Neural progenitor cell (in vitro differentiated cells): ENCODE measurements around the gene ZNF200. TPM values are rescaled to one million over a fixed set of nuclear protein-coding genes. Genes with fewer than 3 reads are reported as not detected.
A peak's percentile ranks its signal among the peaks of the same experiment; 100 is the strongest.
"Not testable (repeated sequence)": the region's sequence is repeated elsewhere in the genome, so short reads cannot be mapped to it uniquely, and the experiment has no call there.

Source experiments
- DNase-seq: peaks from one replicate; pipeline ENCODE4 v3.0.0-alpha.2; 2016; ENCODE audit warnings: low spot score
- H2AFZ ChIP-seq: fragments of 200-600 bp; sonication (generic); replicated peaks from 2 replicates; pipeline ENCODE4 v1.6.1; 2016; ENCODE audit warnings: antibody characterized with exemption
- H3F3A ChIP-seq: fragments of 200-600 bp; sonication (generic); 2 replicates; pipeline ENCODE4 v1.6.1; 2016; ENCODE audit warnings: antibody characterized with exemption, low read depth
- H3K27ac ChIP-seq: fragments of 200-600 bp; sonication (generic); 2 replicates; pipeline ENCODE4 v1.5.1; 2016; ENCODE audit warnings: mild to moderate bottlenecking
- H3K27me3 ChIP-seq: fragments of 200-600 bp; sonication (generic); 2 replicates; pipeline ENCODE4 v1.6.1; 2016; ENCODE audit warnings: mild to moderate bottlenecking, moderate library complexity
- H3K36me3 ChIP-seq: fragments of 200-600 bp; sonication (generic); 2 replicates; pipeline ENCODE4 v1.5.1; 2016
- H3K4me1 ChIP-seq: fragments of 200-600 bp; sonication (generic); 2 replicates; pipeline ENCODE4 v1.6.1; 2016; ENCODE audit warnings: mixed run types
- H3K4me2 ChIP-seq: fragments of 200-600 bp; sonication (generic); 2 replicates; pipeline ENCODE4 v1.6.1; 2016
- H3K4me3 ChIP-seq: fragments of 200-600 bp; sonication (generic); 2 replicates; pipeline ENCODE4 v1.5.1; 2016
- H3K79me2 ChIP-seq: fragments of 200-600 bp; sonication (generic); 2 replicates; pipeline ENCODE4 v1.6.1; 2016; ENCODE audit warnings: low read depth
- H3K9ac ChIP-seq: fragments of 200-600 bp; sonication (generic); 2 replicates; pipeline ENCODE4 v1.6.1; 2016
- H3K9me3 ChIP-seq: fragments of 200-600 bp; sonication (generic); 2 replicates; pipeline ENCODE4 v1.5.1; 2016; ENCODE audit warnings: low read depth
- H4K20me1 ChIP-seq: fragments of 200-600 bp; sonication (generic); 2 replicates; pipeline ENCODE4 v1.6.1; 2016; ENCODE audit warnings: low read depth
- H3K27ac Mint-ChIP-seq: 3 replicates; pipeline ENCODE4 v1.8.0; 2021; ENCODE audit warnings: mixed read lengths
- H3K27me3 Mint-ChIP-seq: 2 replicates; pipeline ENCODE4 v1.8.0; 2022; ENCODE audit warnings: low read depth, mild to moderate bottlenecking, inconsistent platforms, moderate library complexity, mixed read lengths; ENCODE audit not compliant: insufficient read depth
- H3K36me3 Mint-ChIP-seq: 3 replicates; pipeline ENCODE4 v1.8.0; 2021; ENCODE audit warnings: mixed read lengths
- H3K4me1 Mint-ChIP-seq: 3 replicates; pipeline ENCODE4 v1.8.0; 2021; ENCODE audit warnings: mixed read lengths
- H3K4me3 Mint-ChIP-seq: 3 replicates; pipeline ENCODE4 v1.8.0; 2021; ENCODE audit warnings: mild to moderate bottlenecking, moderate library complexity, mixed read lengths
- H3K9me3 Mint-ChIP-seq: 3 replicates; pipeline ENCODE4 v1.8.0; 2020; ENCODE audit warnings: mixed read lengths
- EZH2 ChIP-seq: fragments of 200-600 bp; sonication (generic); IDR thresholded peaks from 2 replicates; pipeline ENCODE4 v1.6.1; 2017; ENCODE audit warnings: antibody characterized with exemption, mild to moderate bottlenecking, moderate library complexity
- EZH2phosphoT487 ChIP-seq: fragments of 200-600 bp; sonication (generic); IDR thresholded peaks from 2 replicates; pipeline ENCODE4 v1.6.1; 2017; ENCODE audit warnings: antibody characterized with exemption
- total RNA-seq: library from RNA; depleted of rRNA; stranded (reverse); fragments of >200 nt; gene quantifications from 2 replicates; pipeline ENCODE4 v1.2.3, GENCODE V29; 2015; ENCODE audit warnings: low replicate concordance
- TF ChIP-seq, protein P1 (sequence below): fragments of 200-600 bp; sonication (generic); IDR thresholded peaks from 2 replicates; pipeline ENCODE4 v1.5.1; 2017; ENCODE audit warnings: antibody characterized with exemption, mild to moderate bottlenecking

The ZNF200 gene
- total RNA-seq, 1 donor from 2014 or later = 10.1 TPM

- Mint-ChIP-seq H3K27me3 (peaks cover 6% of the 10 kb centered on the region), H3K4me3 (peak overlapping the region; percentile 24), H3K36me3 (no peaks in the 10 kb centered on the region), H3K27ac (no peak overlapping the region), H3K4me1 (peaks cover 6% of the 10 kb centered on the region), H3K9me3 (peaks cover 5% of the 10 kb centered on the region)
- Histone ChIP-seq H3K4me2 (no peak overlapping the region), H3K79me2 (no peaks in the 10 kb centered on the region), H3K4me1 (no peaks in the 10 kb centered on the region), H3K36me3 (no peaks in the 10 kb centered on the region), H3K9me3 (no peaks in the 10 kb centered on the region), H3K9ac (no peak overlapping the region), H4K20me1 (no peaks in the 10 kb centered on the region), H3K27me3 (peaks cover 24% of the 10 kb centered on the region), H3K27ac (no peak overlapping the region), H2AFZ (no peak overlapping the region), H3K4me3 (no peak overlapping the region), H3F3A (no peaks in the 10 kb centered on the region)
- TF ChIP-seq EZH2 = no peak
- TF ChIP-seq EZH2phosphoT487 = no peak
- TF ChIP-seq, protein P1, sequence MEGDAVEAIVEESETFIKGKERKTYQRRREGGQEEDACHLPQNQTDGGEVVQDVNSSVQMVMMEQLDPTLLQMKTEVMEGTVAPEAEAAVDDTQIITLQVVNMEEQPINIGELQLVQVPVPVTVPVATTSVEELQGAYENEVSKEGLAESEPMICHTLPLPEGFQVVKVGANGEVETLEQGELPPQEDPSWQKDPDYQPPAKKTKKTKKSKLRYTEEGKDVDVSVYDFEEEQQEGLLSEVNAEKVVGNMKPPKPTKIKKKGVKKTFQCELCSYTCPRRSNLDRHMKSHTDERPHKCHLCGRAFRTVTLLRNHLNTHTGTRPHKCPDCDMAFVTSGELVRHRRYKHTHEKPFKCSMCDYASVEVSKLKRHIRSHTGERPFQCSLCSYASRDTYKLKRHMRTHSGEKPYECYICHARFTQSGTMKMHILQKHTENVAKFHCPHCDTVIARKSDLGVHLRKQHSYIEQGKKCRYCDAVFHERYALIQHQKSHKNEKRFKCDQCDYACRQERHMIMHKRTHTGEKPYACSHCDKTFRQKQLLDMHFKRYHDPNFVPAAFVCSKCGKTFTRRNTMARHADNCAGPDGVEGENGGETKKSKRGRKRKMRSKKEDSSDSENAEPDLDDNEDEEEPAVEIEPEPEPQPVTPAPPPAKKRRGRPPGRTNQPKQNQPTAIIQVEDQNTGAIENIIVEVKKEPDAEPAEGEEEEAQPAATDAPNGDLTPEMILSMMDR = no peak
- no peak for DNase-seq
These were observed 40.0 kb upstream of the ZNF200 start for GRCh38 chr16:3274947-3275346.

DNA sequence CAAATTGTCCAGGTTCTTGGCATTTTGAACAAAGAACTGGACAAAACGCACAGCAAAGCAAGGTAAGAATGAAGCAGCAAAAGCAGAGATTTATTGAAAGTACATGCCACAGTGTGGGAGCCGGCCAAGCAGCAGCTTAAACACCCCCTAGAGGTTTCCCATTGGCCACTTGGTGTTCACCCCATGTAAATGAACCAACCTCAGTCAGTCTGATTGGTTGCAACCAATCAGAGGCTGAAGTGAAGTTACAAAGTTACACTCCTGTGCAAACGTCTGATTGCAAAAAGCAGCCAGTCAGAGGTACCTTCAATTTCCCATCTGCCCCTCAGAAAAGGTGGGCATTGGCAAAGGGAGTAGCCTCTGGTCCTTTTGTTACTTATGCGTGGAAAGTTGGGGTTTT, 39.5 kb upstream of the ZNF200 start:
- Histone ChIP-seq H2AFZ (no peak overlapping the region), H3K4me3 (no peak overlapping the region), H3K79me2 (no peaks in the 10 kb centered on the region), H3K27ac (no peak overlapping the region), H3K4me1 (no peaks in the 10 kb centered on the region), H3F3A (no peaks in the 10 kb centered on the region), H3K9me3 (no peaks in the 10 kb centered on the region), H4K20me1 (no peaks in the 10 kb centered on the region), H3K36me3 (no peaks in the 10 kb centered on the region), H3K9ac (no peak overlapping the region), H3K4me2 (no peak overlapping the region), H3K27me3 (peaks cover 24% of the 10 kb centered on the region)
- no peak overlapping the region for H3K27ac Mint-ChIP-seq
- DNase-seq = peak; percentile 7
- H3K4me1 Mint-ChIP-seq = peaks cover 6% of the 10 kb centered on the region
- H3K9me3 Mint-ChIP-seq = peaks cover 5% of the 10 kb centered on the region
- no peaks in the 10 kb centered on the region for H3K36me3 Mint-ChIP-seq
- H3K27me3 Mint-ChIP-seq = peaks cover 6% of the 10 kb centered on the region
- TF ChIP-seq EZH2 (no peak), EZH2phosphoT487 (no peak)
- TF ChIP-seq, protein P1 = no peak
- no peak overlapping the region for H3K4me3 Mint-ChIP-seq

DNA sequence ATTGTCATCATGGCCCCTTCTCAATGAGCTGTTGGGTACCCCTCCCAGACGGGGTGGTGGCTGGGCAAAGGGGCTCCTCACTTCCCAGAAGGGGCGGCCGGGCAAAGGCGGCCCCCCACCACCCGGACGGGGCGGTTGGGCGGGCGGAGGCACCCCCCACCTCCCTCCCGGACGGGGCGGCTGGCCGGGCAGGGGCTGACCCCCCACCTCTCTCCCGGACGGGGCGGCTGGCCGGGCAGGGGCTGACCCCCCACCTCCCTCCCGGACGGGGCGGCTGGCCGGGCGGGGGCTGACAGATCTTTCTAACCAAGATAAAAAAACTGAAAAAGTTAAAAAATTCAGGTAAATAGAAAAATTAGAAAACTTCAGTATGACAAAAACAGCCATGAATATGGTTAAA, 36.3 kb upstream of the ZNF200 start:
- not testable (repeated sequence) for H3K4me3 Mint-ChIP-seq, H3K79me2 ChIP-seq, H3K4me3 ChIP-seq, H3K27ac ChIP-seq, DNase-seq, H3K9me3 ChIP-seq, H3K4me1 ChIP-seq, H3K9me3 Mint-ChIP-seq, H3K36me3 ChIP-seq, H3K27ac Mint-ChIP-seq, H3K27me3 Mint-ChIP-seq, H3K9ac ChIP-seq, H3K4me1 Mint-ChIP-seq, H3K36me3 Mint-ChIP-seq, H2AFZ ChIP-seq, H4K20me1 ChIP-seq, H3F3A ChIP-seq, H3K27me3 ChIP-seq, H3K4me2 ChIP-seq

- not testable (repeated sequence) for H3K9me3 Mint-ChIP-seq, H3K4me2 ChIP-seq, H3K27me3 Mint-ChIP-seq, H4K20me1 ChIP-seq, H3K27ac ChIP-seq, H3K4me1 ChIP-seq, H3K4me3 Mint-ChIP-seq, H3K4me1 Mint-ChIP-seq, H3K36me3 ChIP-seq, H3K4me3 ChIP-seq, H3K27me3 ChIP-seq, H3K9ac ChIP-seq, H3K9me3 ChIP-seq, H2AFZ ChIP-seq, H3F3A ChIP-seq, DNase-seq, H3K36me3 Mint-ChIP-seq, H3K27ac Mint-ChIP-seq, H3K79me2 ChIP-seq
These were observed 35.8 kb upstream of the ZNF200 start for GRCh38 chr16:3270718-3271117.
